SU-DHL-6 (cell line): ENCODE results near the gene TP53I13.

Experiments
- H2AFZ ChIP-seq: fragments of 200-600 bp; sonication (generic); 2 replicates; pipeline ENCODE4 v1.6.1; 2014; ENCODE audit warnings: low read depth, mild to moderate bottlenecking, moderate library complexity, mixed read lengths, antibody characterized with exemption, low read length; ENCODE audit not compliant: severe bottlenecking
- H3F3A ChIP-seq: fragments of 200-600 bp; shearing (Covaris generic); 2 replicates; pipeline ENCODE4 v1.6.0; 2016; ENCODE audit warnings: antibody characterized with exemption, mild to moderate bottlenecking; ENCODE audit not compliant: insufficient read depth
- H3K27ac ChIP-seq: fragments of 200-600 bp; sonication (generic); 2 replicates; pipeline ENCODE4 v1.5.1; 2016; ENCODE audit warnings: low read depth, mild to moderate bottlenecking, low read length, moderate library complexity, mixed read lengths
- H3K27me3 ChIP-seq: fragments of 200-600 bp; sonication (generic), shearing (Covaris generic); 2 replicates; pipeline ENCODE4 v1.6.0; 2014; ENCODE audit warnings: mild to moderate bottlenecking, low read length
- H3K36me3 ChIP-seq: fragments of 200-600 bp; sonication (generic); 2 replicates; pipeline ENCODE4 v1.6.1; 2014; ENCODE audit warnings: mild to moderate bottlenecking, low read length, mixed read lengths
- H3K4me2 ChIP-seq: fragments of 300-600, 200-600 bp; shearing (Covaris generic), sonication (generic); 2 replicates; pipeline ENCODE4 v1.6.0; 2014; ENCODE audit warnings: low read length, low read depth, mild to moderate bottlenecking; ENCODE audit not compliant: poor library complexity, severe bottlenecking
- H3K4me3 ChIP-seq: fragments of 200-600 bp; sonication (generic); 2 replicates; pipeline ENCODE4 v1.5.1; 2014; ENCODE audit warnings: antibody characterized with exemption, low read length, mild to moderate bottlenecking, mixed read lengths; ENCODE audit not compliant: insufficient read depth, poor library complexity, severe bottlenecking
- H3K79me2 ChIP-seq: fragments of 200-600 bp; sonication (generic); 2 replicates; pipeline ENCODE4 v1.6.1; 2014; ENCODE audit warnings: mild to moderate bottlenecking, low read length, moderate library complexity; ENCODE audit not compliant: insufficient read depth
- H3K9ac ChIP-seq: fragments of 200-600 bp; sonication (generic); 2 replicates; pipeline ENCODE4 v1.7.0; 2014; ENCODE audit warnings: mild to moderate bottlenecking, low read length
- H3K9me2 ChIP-seq: fragments of 200-600 bp; sonication (generic); replicated peaks from 2 replicates; pipeline ENCODE4 v1.6.1; 2014; ENCODE audit warnings: low read length; ENCODE audit not compliant: insufficient read depth
- H3K9me3 ChIP-seq: fragments of 200-600 bp; sonication (generic); 2 replicates; pipeline ENCODE4 v1.6.1; 2014; ENCODE audit warnings: low read length, mixed read lengths; ENCODE audit not compliant: insufficient read depth
- H4K20me1 ChIP-seq: fragments of 200-600 bp; sonication (generic); 2 replicates; pipeline ENCODE4 v1.6.1; 2014; ENCODE audit warnings: low read depth, mild to moderate bottlenecking, antibody characterized with exemption, low read length, moderate library complexity, mixed read lengths
- EZH2phosphoT487 ChIP-seq: fragments of 200-600 bp; sonication (generic), shearing (Covaris generic); conservative IDR thresholded peaks from 2 replicates; pipeline ENCODE4 v1.6.1; 2018; ENCODE audit warnings: mild to moderate bottlenecking, antibody characterized with exemption, low read length, moderate library complexity, mixed read lengths
- TF ChIP-seq, protein P1 (sequence below): fragments of 200-600 bp; sonication (generic); IDR thresholded peaks from one replicate; pipeline ENCODE4 v1.5.1; 2017; ENCODE audit warnings: antibody characterized with exemption, mild to moderate bottlenecking, low read length, moderate library complexity; ENCODE audit not compliant: insufficient read depth, poor library complexity, severe bottlenecking

The TP53I13 gene

DNA sequence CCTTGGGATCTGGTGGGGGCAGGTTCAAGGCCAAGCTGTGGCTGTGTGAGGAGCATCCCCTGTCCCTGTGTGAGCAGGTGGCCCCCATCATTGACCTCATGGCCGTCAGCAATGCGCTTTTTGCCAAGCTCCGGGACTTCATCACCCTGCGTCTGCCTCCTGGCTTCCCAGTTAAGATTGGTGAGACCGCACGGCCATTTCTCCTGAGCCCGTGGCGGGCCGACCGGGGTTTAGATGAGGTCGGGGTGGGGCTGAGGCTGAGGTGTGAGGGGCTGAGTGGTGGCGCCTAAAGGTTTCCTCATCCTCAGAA, 43.5 kb downstream of the TP53I13 start:
- Histone ChIP-seq H3K9me2 (no peaks in the 10 kb centered on the region), H4K20me1 (no peaks in the 10 kb centered on the region), H3K4me3 (no peak overlapping the region), H3K27ac (no peak overlapping the region), H3K9me3 (no peaks in the 10 kb centered on the region), H3K27me3 (no peaks in the 10 kb centered on the region), H3K9ac (no peak overlapping the region), H2AFZ (no peak overlapping the region), H3K4me2 (no peak overlapping the region), H3K79me2 (no peaks in the 10 kb centered on the region), H3F3A (no peaks in the 10 kb centered on the region), H3K36me3 (no peaks in the 10 kb centered on the region)
- TF ChIP-seq, protein P1, sequence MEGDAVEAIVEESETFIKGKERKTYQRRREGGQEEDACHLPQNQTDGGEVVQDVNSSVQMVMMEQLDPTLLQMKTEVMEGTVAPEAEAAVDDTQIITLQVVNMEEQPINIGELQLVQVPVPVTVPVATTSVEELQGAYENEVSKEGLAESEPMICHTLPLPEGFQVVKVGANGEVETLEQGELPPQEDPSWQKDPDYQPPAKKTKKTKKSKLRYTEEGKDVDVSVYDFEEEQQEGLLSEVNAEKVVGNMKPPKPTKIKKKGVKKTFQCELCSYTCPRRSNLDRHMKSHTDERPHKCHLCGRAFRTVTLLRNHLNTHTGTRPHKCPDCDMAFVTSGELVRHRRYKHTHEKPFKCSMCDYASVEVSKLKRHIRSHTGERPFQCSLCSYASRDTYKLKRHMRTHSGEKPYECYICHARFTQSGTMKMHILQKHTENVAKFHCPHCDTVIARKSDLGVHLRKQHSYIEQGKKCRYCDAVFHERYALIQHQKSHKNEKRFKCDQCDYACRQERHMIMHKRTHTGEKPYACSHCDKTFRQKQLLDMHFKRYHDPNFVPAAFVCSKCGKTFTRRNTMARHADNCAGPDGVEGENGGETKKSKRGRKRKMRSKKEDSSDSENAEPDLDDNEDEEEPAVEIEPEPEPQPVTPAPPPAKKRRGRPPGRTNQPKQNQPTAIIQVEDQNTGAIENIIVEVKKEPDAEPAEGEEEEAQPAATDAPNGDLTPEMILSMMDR, result no peak
- TF ChIP-seq EZH2phosphoT487, result no peak

DNA sequence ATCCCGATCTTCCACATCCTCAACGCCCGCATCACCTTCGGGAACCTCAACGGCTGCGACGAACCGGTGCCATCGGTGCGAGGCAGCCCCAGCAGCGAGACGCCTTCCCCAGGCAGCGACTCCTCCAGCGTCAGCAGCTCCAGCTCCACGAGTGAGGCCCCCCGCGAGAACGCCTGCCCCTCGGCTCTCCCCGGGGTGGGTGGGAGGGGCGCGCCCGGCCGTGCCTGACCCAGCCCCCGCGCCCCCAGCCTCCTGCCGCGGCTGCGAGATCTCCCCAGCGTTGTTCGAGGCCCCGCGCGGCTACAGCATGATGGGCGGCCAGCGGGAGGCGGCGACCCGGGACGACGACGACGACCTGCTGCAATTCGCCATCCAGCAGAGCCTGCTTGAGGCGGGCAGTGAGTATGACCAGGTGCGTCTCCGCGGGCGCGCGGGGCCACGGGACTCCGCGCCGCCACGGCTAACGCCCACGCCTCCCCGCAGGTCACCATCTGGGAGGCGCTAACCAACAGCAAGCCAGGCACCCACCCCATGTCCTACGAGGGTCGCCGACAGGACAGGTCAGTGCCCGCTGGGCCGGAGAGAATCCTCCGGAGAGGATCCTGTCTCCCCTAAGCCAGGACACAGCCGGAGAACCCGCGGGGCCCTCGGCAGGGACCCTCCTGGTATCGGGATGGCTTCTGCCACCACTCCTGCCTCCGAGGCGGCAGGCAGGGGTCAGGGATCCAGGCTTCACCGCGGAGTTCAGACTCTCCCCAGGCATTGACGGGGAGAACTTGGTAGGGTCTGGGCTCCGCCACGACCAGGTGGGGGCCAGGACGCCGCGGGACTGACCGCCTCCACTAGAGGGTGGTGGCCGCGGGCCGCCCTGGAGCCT, 44.1 kb downstream of the TP53I13 start:
- no peak overlapping the region for H3K4me3 ChIP-seq
- no peaks in the 10 kb centered on the region for H3F3A ChIP-seq
- no peaks in the 10 kb centered on the region for H3K36me3 ChIP-seq
- peak overlapping the region; percentile 11 for H3K4me2 ChIP-seq
- no peaks in the 10 kb centered on the region for H3K9me3 ChIP-seq
- H3K79me2 ChIP-seq, result no peaks in the 10 kb centered on the region
- no peaks in the 10 kb centered on the region for H3K27me3 ChIP-seq
- H3K27ac ChIP-seq, result no peak overlapping the region
- no peaks in the 10 kb centered on the region for H3K9me2 ChIP-seq
- no peak for TF ChIP-seq EZH2phosphoT487
- TF ChIP-seq, protein P1, result no peak
- no peaks in the 10 kb centered on the region for H4K20me1 ChIP-seq
- no peak overlapping the region for H2AFZ ChIP-seq
- no peak overlapping the region for H3K9ac ChIP-seq

DNA sequence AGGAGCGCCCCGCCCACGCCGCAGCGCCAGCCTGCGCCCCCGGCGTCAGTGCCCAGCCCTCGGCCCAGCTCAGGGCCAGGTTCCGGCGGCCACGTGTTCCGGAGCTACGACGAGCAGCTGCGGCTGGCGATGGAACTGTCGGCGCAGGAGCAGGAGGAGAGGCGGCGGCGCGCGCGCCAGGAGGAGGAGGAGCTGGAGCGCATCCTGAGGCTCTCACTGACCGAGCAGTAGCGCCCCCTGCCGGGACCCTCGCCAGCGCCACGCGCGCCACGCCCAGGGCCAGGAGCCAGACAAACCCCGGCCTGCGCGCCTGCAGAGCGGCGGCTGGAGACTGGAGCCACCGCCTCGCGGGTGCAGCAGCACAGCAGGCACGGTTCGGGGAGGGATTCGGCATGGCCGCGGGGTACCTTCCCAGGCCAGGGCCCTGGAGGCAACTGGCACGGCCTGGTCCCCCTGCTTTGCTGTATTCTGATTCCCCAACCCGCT, 44.9 kb downstream of the TP53I13 start:
- no peak overlapping the region for H3K4me3 ChIP-seq
- H3K9me3 ChIP-seq, result no peaks in the 10 kb centered on the region
- peak overlapping the region; percentile 23 for H3K4me2 ChIP-seq
- no peaks in the 10 kb centered on the region for H3F3A ChIP-seq
- H3K36me3 ChIP-seq, result no peaks in the 10 kb centered on the region
- H3K9ac ChIP-seq, result no peak overlapping the region
- H3K79me2 ChIP-seq, result no peaks in the 10 kb centered on the region
- TF ChIP-seq, protein P1, result peak; percentile 76
- TF ChIP-seq EZH2phosphoT487, result no peak
- H3K9me2 ChIP-seq, result no peaks in the 10 kb centered on the region
- H3K27me3 ChIP-seq, result no peaks in the 10 kb centered on the region
- no peaks in the 10 kb centered on the region for H4K20me1 ChIP-seq
- H3K27ac ChIP-seq, result no peak overlapping the region
- no peak overlapping the region for H2AFZ ChIP-seq
